Medulla oblongata (tissue), 1 donor: Measurements from ENCODE around the gene ZKSCAN1.
A peak's percentile ranks its signal among the peaks of the same experiment; 100 is the strongest.

Source experiments
- DNase-seq: peaks from one replicate; pipeline ENCODE4 v3.0.0-alpha.2; 2015; ENCODE audit errors: extremely low spot score

The ZKSCAN1 gene

DNA sequence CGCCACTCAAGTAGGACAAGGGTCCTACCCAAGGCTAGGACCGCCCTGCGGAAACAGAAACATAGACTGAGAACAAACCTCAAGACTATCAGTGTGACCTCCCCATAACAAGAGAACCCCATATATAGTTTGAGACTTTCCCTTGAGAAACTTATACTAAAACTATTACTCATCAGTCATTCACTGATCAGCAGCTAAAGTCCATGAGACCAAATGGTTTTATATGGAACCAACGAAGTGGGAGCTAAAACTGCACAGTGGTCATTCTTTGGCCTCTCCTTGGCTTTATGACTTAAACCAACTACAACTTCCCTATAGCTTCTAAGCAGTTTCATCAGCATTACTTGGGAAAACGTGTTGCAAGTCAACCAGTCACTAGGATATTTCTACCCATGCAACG, 20.5 kb downstream of the ZKSCAN1 start:
- DNase-seq, result no peak

DNA sequence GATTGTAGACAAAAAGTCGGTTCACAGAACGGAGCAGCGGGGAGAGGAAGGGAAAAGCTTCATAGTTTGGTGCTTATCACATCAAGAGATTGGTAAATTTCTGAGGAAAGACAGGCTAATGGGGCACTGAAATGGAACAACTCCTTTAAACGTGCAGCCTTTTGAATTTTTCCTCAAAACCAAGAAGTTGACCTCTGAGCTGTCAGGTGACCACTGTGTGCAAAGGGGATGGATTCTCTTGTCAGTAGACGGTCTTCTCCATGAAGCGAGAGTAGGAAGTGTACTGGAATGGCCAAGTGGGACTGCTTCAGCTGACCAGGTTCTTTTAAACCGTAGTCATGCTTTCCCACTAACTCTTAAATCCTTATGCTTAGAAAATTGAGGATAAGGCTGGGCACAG, 22.9 kb downstream of the ZKSCAN1 start:
- DNase-seq, result no peak

DNA sequence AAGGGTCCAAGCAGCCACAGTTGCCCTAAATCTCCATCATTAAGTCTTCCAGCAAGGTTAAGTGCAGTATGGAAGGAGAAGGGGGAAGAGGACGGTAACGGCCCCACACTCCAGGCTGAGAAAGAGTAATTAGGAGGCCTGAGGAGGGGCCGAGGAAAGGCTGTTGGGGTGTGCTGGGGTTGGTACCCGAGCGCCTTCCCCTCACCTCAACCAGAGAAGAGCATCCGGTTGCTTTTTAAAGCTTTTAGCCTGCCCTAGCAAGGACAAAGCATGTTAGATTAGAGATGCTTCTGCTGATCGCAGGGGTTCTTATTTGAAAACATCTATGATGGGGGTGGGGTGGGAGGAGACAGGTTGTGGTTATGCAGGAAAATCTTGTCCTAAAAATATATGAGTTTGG, 25.2 kb downstream of the ZKSCAN1 start:
- DNase-seq, result no peak

DNA sequence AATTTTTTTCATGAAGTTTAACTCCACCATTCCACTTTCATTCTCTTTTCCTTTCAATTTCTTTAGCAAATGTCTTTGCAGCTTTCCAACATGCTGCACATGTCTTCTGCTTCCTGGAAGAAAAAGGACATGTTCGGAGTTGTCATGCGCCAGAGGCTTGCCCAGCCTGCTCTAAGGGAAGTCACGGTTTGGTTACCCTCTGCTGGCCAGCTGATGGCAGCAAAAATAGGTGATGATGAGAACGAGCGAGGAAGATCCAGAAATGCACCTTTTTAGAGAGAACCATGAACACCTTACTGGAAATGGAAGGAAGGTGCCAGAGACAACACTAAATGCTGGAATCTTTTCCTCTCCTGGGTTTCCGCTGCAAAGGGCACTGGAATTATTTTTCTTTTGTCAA, 29.3 kb downstream of the ZKSCAN1 start:
- DNase-seq, result peak; percentile 39

DNA sequence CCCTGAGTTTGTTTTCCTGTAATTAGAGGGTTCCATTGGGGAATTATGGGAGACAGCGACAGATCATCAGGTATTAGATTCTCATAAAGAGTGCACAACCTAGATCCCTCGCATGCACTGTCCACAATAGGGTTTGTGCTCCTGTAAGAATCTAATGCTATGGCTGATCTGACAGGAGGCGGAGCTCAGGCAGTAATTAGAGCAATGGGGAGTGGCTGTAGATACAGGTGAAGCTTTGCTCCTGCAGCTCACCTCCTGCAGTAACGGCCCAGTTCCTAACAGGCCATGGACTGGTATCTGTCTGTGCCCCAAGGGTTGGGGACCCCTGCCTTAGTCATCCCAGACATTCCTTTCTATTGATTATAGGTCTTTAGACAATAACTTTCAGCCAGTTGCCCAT, 33.3 kb downstream of the ZKSCAN1 start:
- no peak for DNase-seq

DNA sequence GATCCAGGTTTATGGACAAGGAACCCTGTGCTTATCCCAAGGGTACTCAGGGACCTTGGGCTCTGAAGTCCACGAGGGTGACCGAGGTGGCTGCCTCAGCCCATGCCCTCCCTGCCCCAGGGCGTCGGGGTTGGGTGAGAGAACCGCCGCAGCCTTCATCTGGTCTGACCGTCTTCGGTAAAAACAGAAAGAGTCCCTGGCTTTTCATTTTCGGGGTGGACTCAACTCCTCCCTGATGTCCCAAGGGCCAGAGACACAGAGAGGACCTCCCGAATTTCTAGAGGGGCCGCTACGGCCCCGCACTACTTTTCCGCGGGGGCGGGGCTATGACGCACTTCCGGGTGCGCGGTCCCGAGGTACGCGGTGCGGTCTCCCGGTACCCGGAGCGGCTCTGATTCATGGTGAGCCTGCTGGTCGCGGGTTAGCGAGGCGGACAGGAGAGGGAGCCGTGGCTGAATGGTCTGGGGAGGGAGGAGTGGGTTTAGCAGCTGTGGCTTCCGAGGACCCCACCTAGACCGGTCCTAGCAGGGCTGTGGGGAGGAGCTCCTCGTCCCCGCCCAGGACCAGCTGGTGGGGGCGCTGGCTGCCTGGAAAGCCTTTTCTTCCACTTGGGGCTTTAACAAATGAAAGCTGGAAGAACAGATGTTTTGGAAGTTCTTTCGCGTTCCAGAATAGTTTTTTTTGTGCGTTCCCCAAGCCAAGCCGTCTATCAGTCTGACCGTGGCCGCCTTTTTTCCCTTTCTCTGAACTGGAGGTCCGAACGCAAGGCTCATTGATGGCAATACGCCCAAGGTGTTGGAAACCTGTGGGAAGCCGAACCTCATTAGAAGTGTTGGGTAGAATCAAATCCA, 34.3 kb downstream of the ZKSCAN1 start, which contains the start of gene ZSCAN21:
Gene ZSCAN21, plus strand, starts transcription at position 334 of the 851 bp plus-strand sequence. CDS start 7,233 bp downstream, outside the sequence.
- DNase-seq, result peak; percentile 83

DNA sequence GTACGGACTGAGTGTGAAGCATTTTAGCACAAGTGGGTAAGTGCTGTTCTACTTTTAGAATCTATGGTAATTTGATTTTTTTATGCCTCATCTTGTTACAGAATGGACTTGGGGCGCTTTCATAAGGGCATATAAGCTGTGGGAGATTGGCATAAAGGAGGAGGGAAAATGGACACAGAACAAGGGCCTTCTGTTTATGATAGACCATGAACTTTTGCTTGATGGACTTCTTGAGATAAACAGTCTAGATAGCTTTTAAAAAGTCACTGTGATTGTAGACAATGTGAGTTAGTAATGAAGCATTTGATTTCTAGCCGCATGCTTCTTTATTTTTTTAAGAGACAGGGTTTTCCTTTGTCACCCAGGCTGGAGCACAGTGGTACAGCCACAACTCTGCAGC, 36.2 kb downstream of the ZKSCAN1 start:
- DNase-seq, result no peak

DNA sequence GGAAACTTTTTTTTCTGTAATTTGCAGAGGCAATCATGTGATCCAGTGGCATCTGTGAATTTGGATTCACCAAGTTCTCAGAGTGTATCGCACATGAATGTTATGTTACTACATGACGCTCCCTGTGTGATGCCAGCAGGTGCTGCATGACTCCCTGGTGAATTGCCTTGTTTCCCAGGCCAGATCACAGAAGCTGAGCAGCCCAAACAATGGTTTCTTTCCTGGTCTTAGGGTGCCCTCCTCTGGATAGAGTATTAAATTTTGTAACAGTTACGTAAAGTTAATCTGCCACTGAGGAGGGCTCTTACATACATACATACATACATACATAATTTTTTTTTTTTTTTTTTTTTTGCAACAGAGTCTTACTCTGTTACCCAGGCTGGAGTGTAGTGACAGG, 37.8 kb downstream of the ZKSCAN1 start:
- peak; percentile 93 for DNase-seq

DNA sequence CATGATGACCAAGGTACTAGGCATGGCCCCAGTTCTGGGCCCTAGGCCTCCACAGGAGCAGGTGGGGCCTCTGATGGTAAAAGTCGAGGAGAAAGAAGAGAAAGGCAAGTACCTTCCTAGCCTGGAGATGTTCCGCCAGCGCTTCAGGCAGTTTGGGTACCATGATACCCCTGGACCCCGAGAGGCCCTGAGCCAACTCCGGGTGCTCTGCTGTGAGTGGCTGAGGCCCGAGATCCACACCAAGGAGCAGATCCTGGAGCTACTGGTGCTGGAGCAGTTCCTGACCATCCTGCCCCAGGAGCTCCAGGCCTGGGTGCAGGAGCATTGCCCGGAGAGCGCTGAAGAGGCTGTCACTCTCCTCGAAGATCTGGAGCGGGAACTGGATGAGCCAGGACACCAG, 41.6 kb downstream of the ZKSCAN1 start:
- DNase-seq, result no peak

DNA sequence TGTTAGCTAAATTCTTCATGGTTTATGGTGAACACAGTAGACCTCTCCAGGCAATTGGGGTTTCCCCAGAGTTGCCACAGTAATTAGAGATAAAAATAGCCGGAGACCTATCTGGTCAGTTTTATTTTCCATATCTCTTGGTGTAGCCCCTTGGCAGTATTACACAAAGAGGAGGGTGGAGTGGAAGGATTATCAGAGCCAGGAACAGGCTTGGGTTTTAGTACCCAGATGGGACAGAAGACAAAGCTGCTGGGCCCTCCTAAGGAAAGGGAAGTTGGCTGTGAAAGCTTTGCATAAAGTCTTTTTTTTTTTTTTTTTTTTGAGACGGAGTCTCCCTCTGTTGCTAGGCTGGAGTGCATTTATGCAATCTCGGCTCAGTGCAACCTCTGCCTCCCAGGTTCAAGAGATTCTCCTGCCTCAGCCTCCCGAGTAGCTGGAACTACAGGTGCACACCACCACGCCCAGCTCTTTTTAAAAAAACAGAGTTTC, 43.9 kb downstream of the ZKSCAN1 start:
- no peak for DNase-seq

DNA sequence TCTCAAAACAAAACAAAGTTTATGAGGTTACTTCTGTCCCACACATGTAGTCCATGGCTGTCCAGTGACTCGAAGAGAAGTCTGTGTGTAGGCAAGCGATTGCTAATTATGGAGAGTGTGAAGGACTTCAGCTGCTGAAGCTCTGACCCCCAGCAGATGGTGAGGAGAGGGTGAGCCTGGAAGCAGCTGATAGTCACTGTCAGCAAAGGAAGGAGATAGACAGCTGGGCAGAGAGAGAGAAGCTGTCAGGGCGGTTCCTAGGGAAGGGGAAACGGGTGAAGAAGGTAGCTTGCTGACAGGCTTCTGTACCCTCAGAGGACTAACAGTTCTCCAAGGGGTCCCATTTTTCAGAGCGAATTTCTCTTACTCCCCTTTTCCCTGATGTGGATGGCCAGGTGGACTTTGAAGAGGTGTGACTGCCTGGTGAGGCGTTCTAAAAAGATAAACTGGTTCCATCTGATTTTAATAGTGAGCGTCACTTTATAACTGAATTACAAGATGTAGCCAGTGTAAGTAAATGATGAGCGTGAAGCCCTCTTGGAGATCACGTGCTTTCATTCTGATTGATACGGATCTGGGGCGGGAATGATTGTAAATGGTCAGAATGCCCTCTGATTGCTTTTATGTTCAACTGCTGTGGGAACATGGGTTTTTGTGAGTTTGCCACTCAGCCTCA, 46.3 kb downstream of the ZKSCAN1 start:
- no peak for DNase-seq

DNA sequence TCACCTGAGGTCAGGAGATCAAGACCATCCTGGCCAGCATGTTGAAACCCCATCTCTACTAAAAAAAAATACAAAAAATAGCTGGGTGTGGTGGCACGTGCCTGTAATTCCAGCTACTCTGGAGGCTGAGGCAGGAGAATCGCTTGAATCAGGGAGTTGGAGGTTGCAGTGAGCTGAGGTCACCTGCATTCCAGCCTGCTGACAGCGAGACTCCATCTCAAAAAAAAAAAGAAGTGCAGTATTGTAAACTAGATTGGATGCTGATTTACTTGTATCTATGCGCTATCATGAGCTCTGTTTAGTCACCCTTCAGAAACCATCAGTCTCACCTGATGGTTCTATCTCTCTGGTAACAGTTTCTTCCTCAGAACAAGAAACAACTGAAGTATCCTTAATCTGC, 48.0 kb downstream of the ZKSCAN1 start:
- no peak for DNase-seq

DNA sequence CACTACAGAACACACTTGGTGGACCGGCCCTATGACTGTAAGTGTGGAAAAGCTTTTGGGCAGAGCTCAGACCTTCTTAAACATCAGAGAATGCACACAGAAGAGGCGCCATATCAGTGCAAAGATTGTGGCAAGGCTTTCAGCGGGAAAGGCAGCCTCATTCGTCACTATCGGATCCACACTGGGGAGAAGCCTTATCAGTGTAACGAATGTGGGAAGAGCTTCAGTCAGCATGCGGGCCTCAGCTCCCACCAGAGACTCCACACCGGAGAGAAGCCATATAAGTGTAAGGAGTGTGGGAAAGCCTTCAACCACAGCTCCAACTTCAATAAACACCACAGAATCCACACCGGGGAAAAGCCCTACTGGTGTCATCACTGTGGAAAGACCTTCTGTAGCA, 48.8 kb downstream of the ZKSCAN1 start:
- no peak for DNase-seq

DNA sequence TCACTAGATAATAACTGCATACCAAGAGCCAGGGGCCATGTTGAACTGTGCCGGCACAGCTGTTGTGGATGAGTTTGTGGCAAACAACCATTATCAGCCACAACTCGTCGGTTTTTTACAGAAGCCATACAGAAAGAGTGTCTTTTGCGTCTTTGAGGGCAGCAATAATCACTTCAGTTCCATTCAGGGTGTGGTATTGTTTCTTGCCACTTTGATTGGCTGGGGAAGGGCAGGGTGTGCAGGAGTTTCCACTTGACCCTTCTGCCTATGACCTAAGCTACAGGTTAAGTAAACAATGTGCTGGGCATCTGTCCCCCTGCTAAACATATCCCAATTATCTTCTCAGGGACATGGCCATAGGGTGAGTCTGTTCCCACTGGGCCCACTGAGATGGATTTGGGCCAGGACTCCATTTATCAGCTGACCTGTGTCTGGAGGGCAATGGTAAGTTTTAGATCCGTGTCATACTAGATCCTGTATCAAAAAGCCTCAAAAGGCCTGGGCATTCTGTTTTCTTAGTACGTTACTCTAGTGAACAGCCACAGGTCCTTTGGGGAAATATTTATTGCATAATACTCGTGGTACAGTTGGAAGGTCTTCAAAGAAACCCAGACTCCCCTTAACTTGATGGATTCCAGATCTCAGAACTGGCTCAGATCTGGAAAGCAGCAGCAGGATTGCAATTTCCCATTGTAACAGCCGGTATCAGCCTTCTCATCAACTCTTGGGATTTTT, 50.2 kb downstream of the ZKSCAN1 start:
- no peak for DNase-seq

DNA sequence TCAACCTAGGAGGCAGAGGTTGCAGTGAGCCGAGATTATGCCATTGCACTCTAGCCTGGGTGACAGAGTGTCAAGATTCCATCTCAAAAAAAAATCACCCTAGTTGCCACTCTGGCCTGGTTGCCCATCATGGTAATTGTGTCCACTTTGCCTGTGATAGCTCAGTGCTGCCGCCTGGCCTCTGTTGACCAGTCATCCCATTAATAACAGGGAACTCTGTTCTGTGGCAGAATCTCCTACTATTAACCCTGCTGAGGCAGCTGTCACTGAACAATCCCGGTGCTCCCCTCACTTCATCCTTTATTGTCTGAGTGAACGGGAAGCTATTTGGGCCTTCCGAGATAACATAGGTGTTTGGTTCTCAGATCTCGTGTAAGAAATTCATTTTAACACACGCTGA, 51.6 kb downstream of the ZKSCAN1 start:
- DNase-seq, result no peak

DNA sequence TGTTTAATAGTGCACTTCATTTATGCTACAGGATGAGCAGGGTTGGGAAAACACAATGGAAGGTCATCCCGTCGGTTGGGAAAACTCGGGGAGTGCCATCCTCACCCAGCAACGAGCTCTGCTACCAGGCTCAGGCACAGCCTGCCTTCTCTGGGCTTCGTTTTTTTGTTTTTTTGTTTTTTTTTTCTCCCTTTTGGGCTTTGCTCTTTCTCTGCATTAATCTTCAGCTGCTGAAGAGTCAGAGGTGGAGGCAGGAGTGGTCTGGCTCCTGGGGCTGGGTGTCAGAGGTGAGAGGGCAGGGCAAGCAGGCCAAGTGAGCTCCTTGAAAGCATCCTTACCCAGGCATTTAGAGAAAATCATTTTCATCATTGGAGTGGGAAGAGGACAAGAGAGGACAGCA, 54.6 kb downstream of the ZKSCAN1 start:
- no peak for DNase-seq

DNA sequence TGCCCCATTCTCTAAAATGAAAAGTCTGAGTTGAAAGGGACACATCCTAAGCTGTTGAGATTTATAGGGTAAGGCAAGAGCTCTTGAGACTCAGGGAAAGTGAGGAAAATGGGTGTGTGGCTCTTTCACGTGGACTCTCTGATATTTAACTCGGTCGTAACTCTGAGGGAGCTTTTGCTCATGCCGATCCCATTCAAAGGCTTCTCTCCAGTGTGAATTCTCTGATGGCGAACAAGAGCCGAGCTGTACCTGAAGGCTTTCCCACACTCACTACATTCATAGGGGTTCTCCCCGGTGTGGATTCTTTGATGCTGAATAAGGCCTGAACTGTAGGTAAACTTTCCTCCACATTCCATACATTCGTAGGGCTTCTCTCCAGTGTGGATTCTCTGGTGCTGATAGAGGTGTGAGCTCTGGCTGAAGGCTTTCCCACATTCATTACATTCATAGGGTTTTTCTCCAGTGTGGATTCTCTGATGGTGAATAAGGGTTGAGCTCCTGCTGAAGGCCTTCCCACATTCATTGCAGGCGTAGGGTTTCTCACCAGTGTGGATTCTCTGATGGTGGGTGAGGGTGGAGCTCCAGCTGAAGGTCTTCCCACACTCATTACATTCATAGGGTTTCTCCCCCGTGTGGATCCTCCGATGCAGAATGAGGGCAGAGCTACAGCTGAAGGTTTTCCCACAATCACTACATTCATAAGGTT, 55.8 kb downstream of the ZKSCAN1 start:
- DNase-seq, result no peak

DNA sequence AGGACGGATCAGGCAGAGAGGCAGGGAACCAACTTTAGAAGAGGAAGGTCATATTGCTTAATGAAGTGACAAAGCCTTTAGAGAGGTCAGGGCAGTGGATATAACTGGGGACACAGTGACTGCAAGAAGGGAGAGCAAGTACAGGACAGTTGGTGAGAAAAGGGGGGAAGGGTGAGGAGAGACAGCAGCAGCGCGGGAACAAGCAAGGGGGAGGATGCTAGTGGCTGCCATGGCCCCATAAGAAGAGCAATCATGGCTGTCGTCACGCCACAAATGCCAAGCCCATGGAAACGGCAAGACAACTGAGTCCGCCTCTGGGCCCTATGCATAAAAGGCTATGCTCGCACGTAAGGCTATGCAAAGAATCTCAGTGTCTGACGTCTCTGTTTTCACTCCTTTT, 57.1 kb downstream of the ZKSCAN1 start:
- no peak for DNase-seq

DNA sequence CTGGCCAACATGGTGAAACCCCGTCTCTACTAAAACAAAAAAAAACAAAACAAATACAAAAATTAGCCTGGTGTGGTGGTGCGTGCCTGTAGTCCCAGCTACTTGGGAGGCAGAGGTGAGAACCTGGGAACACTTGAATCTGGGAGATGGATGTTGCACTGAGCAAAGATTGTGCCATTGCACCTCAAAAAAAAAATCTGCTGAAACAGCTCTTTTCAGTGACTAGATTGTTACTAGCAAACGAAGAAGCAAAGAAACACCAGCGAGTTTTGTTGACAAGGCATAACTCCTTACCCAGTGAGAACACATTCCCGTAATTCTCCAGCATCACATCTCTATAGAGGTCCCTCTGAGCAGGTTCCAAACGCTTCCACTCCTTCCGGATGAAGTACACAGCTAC, 59.4 kb downstream of the ZKSCAN1 start:
- no peak for DNase-seq

DNA sequence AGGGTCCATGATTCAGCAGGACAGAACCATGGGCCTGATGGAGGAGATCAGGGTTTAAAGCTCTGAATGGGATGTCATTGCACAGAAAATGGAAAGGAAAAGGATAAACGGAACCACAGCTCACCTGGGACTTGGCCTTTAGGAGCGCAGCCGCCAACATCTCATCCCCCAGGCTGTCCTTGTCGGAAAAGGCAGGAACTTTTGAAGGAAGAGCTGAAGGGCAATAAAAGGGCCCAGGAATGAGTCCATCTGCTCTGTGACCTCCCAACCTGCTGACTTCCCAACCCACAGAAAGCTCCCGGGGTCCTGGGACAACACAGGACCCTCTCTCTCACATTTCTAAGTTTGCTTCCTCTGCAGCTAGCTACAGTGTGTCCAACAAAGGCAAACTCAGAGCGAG, 60.0 kb downstream of the ZKSCAN1 start:
- DNase-seq, result no peak

DNA sequence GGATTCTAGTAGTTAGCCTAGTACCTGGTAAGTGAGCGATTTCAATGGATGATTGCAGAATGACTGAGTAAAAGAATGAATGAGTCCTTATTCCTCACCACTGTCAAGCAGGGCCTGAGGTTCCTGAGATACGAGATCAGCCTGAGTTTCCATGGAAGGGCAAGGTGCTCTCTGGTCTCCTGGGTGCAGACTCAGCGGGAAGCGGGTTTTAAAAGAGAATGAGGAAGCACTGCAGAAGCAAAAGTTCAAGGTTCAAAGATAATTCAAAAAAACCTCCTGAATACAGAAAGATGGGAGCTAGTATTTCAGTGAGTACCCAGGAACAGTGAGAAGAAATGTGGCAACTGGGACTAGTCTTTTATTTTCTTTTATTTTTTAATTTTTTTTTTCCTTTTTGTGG, 61.8 kb downstream of the ZKSCAN1 start:
- no peak for DNase-seq
